Uterus (tissue), 4 donors: Measurements from ENCODE around the gene MAML2. TPM values are rescaled to one million over a fixed set of nuclear protein-coding genes. Genes with fewer than 3 reads are reported as not detected.

Source experiments
- DNase-seq, 2 donors: peaks; one replicate each; pipeline ENCODE4 v3.0.0-alpha.2; 2019 to 2020
- H3K27ac ChIP-seq, 2 donors: fragments of 200-600 bp; sonication (generic); 1 replicate in 1 of 2; 2 replicates in 1 of 2; pipeline ENCODE4 v1.5.1; 2016 to 2018
- H3K27me3 ChIP-seq, 2 donors: fragments of 200-600 bp; sonication (generic); one replicate each; pipeline ENCODE4 v1.5.1; 2018 to 2019; ENCODE audit warnings: control low read depth in 1 of 2
- H3K36me3 ChIP-seq, 2 donors: fragments of 200-600 bp; sonication (generic); one replicate each; pipeline ENCODE4 v1.5.1; 2019; ENCODE audit warnings: control low read depth in 1 of 2
- H3K4me1 ChIP-seq, 2 donors: fragments of 200-600 bp; sonication (generic); one replicate each; pipeline ENCODE4 v1.5.1; 2018 to 2019; ENCODE audit warnings: control low read depth in 1 of 2
- H3K4me3 ChIP-seq, 2 donors: fragments of 200-600 bp; sonication (generic); 1 replicate in 1 of 2; 2 replicates in 1 of 2; pipeline ENCODE4 v1.5.1; 2018 to 2019; ENCODE audit warnings: mild to moderate bottlenecking in 1 of 2
- H3K9me3 ChIP-seq, 2 donors: fragments of 200-600 bp; sonication (generic); one replicate each; pipeline ENCODE4 v1.5.1; 2019; ENCODE audit warnings: control low read depth in 1 of 2
- POLR2A ChIP-seq, 2 donors: fragments of 450-650 bp; IDR thresholded peaks; one replicate each; pipeline ENCODE4 v1.6.1; 2016; ENCODE audit warnings: antibody characterized with exemption in 2 of 2, mild to moderate bottlenecking in 1 of 2, moderate library complexity in 1 of 2
- intact Hi-C: fragments of 100-400 bp; cut with DNase I; formaldehyde crosslinking; loops from one replicate; pipeline ENCODE4 v1.15.1; 2023; ENCODE audit warnings: low total_unique reads
- total RNA-seq, 4 donors: library from RNA; depleted of rRNA in 3 of 4; stranded (reverse); fragments of >200 nt in 3 of 4; gene quantifications; one replicate each; pipeline versions ENCODE4 v1.1.0 to v1.2.4, GENCODE V29; 2014 to 2023
- TF ChIP-seq, protein P1 (sequence below), 4 experiments: fragments of 200-600 bp in 2 of 4; fragments of 450-650 bp in 2 of 4; sonication (generic) in 2 of 4; IDR thresholded peaks; one replicate each; pipeline ENCODE4 v1.5.1; 2016 to 2019; ENCODE audit warnings: antibody characterized with exemption in 4 of 4, mild to moderate bottlenecking in 2 of 4, moderate library complexity in 1 of 4
- donor health status: DM: yes; HTN: yes; CAD: no.

MAML2 gene
- total RNA-seq, 4 donors from 2014 or later: 8.2 to 35.9 (median 19.8) TPM

DNA sequence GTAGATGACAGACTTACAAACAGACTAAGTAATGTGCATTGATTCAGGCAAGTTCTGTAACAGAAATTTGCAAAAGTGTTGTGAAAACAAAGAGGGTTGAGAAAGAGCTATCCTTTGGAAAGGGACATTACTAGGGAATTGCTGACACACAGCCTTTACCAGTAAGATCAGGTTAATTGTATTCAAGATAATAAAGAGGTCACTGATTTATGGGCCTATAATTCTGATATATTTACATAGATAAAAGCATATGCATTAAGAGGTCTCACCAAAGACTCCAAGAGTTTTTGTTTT, 138.7 kb downstream of the MAML2 start:
- Histone ChIP-seq H3K9me3 (no peaks in the 10 kb centered on the region), H3K36me3 (no peaks in the 10 kb centered on the region), H3K27me3 (no peaks in the 10 kb centered on the region), H3K4me3 (no peak overlapping the region), H3K27ac (no peak overlapping the region), H3K4me1 (no peaks in the 10 kb centered on the region)
- no peak for DNase-seq
- intact Hi-C loops: no loop called here
- TF ChIP-seq, protein P1, sequence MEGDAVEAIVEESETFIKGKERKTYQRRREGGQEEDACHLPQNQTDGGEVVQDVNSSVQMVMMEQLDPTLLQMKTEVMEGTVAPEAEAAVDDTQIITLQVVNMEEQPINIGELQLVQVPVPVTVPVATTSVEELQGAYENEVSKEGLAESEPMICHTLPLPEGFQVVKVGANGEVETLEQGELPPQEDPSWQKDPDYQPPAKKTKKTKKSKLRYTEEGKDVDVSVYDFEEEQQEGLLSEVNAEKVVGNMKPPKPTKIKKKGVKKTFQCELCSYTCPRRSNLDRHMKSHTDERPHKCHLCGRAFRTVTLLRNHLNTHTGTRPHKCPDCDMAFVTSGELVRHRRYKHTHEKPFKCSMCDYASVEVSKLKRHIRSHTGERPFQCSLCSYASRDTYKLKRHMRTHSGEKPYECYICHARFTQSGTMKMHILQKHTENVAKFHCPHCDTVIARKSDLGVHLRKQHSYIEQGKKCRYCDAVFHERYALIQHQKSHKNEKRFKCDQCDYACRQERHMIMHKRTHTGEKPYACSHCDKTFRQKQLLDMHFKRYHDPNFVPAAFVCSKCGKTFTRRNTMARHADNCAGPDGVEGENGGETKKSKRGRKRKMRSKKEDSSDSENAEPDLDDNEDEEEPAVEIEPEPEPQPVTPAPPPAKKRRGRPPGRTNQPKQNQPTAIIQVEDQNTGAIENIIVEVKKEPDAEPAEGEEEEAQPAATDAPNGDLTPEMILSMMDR (IDR thresholded peaks at IDR 0.05): no peak
- TF ChIP-seq POLR2A (IDR thresholded peaks at IDR 0.05): no peak

DNA sequence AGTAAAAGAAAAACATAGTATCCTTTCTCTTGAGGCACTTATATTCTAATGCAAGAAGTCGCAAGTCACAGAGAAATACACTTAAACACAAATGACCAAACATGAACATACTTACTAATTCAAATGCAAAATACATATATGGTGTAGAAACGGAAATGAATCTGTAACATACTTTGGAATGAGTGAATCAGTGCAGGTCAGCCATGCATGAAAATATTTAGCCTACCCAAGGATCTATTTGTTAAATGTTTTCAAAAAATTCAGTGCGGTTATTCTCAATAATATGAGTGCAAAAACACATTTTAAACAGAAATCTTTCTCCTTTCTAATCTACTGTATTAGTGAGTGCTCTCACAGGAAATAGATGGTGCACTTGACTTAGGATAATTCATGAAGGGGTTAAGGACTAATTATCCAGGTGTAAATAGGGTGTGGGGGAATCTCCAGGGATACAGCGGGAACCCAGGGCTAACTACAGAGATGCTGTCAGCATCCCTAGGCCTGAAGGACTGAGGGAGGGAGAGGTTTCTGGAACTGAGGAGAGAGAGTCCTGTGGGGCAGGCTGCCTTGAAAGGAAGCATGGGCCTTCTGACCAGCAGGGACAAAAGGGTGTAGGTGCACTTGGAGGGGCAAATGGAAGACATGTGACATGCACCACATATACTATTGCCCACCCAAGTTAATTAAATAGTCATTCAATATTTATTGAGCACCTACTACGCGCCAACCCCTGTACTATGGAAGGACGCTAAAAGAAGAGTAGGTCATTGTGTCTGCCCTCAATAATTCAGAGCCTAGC, 139.2 kb downstream of the MAML2 start:
- Histone ChIP-seq H3K4me3 (no peak overlapping the region), H3K4me1 (no peaks in the 10 kb centered on the region), H3K27me3 (no peaks in the 10 kb centered on the region), H3K36me3 (no peaks in the 10 kb centered on the region), H3K27ac (no peak overlapping the region), H3K9me3 (no peaks in the 10 kb centered on the region)
- no peak for TF ChIP-seq POLR2A (IDR thresholded peaks at IDR 0.05)
- TF ChIP-seq, protein P1 (IDR thresholded peaks at IDR 0.05): no peak
- intact Hi-C loops: no loop called here
- DNase-seq: no peak

DNA sequence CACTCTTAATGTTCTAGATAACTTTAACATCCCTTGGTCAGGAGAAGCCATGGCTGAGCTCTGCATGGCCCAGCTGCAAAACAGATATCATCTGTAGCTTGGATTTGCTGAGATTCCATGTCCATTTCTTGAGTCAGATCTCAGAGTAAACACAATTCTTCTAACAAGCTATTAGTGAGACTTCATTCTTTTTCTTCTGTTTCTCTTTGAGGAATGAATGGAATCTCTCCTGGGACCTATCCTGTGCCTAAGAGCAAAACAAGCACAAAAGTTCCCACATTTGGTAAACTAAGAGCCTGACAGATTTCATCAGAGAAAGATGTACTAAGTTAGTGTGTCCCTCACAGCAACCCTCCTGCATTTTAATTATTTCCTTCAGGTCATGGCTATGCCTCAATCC, 142.8 kb downstream of the MAML2 start:
- no peaks in the 10 kb centered on the region for H3K36me3 ChIP-seq
- H3K4me3 ChIP-seq: no peak overlapping the region
- no peak for DNase-seq
- H3K9me3 ChIP-seq: no peaks in the 10 kb centered on the region
- intact Hi-C loops: no loop called here
- H3K27me3 ChIP-seq: no peaks in the 10 kb centered on the region
- no peak for TF ChIP-seq POLR2A (IDR thresholded peaks at IDR 0.05)
- TF ChIP-seq, protein P1 (IDR thresholded peaks at IDR 0.05): no peak
- H3K4me1 ChIP-seq: no peaks in the 10 kb centered on the region
- H3K27ac ChIP-seq: peak overlapping the region; percentile 46 to 82

DNA sequence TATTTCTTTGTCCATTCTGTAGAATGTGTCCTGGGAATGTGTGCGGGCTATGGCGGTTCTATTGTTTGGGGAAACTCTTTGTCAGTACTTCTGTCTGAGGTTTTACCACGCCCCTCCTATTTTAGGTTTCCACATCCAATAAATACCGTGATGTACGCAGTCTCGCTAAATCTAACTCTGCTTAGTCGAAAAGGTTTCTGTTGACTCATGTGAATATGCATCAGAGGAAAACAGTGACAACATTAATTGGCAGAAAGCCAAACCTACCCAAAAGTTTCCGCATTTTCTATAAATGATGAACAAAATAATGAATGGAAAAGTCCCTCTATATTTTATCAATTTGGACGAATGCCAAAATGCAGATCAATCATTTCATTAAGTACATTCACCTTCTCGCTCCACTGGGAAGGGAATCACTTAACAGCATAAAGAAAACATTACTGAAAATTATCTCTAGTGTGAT, 143.4 kb downstream of the MAML2 start:
- intact Hi-C loops: no loop called here
- TF ChIP-seq, protein P1 (IDR thresholded peaks at IDR 0.05): no peak
- no peak for TF ChIP-seq POLR2A (IDR thresholded peaks at IDR 0.05)

DNA sequence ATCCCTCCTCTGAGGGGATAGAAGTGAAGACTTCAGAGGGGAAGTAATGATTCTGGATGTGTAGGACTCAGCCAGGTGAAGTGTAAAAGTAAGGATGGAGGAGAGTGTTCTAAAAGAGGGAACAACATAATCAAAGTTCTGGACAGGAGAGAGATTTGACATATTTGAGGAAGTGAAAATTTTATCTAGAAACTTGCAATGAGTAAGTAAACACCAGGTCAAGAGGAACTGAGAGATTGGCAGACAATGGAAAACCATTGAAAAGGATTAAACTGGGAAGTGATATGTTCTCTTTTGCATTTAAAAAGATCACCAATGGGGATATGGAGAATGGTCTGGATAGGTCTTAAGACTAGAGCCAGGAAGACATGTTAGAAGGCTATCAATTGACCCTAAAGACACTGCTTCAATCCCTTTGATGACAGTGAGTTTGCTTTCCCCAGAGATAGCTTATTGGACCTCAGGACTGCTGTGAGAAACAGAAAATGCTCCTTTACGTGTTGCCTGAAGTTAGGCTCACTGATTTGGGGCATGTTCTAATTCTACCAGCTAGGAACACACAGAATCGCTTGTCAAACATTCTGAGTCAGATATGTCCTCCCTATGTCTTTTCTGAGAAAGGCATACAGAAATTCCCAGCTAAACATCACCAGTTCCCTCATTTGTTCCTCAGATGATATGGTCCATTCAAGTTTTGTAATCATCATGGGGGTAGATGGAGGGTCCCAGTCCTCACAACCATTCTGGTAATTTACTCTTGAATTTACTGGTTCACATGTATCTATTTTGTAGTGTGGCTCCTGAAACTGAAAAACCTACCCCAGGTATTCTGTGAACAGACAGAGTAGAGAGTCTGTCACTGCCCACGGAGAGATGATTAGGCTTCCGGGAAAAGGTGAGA, 144.9 kb downstream of the MAML2 start:
- DNase-seq: no peak
- TF ChIP-seq POLR2A (IDR thresholded peaks at IDR 0.05): no peak
- TF ChIP-seq, protein P1 (IDR thresholded peaks at IDR 0.05): no peak
- intact Hi-C loops: no loop called here
- H3K4me1 ChIP-seq: no peaks in the 10 kb centered on the region
- no peaks in the 10 kb centered on the region for H3K9me3 ChIP-seq
- H3K36me3 ChIP-seq: no peaks in the 10 kb centered on the region
- H3K27me3 ChIP-seq: no peaks in the 10 kb centered on the region
- peak overlapping the region; percentile 3 to 82 for H3K27ac ChIP-seq
- H3K4me3 ChIP-seq: no peak overlapping the region

More for the DNA sequence above, 143.4 kb downstream of the MAML2 start:
- H3K9me3 ChIP-seq: no peaks in the 10 kb centered on the region
- H3K36me3 ChIP-seq: no peaks in the 10 kb centered on the region
- H3K27ac ChIP-seq: peak overlapping the region; percentile 46 to 82
- no peaks in the 10 kb centered on the region for H3K4me1 ChIP-seq
- no peaks in the 10 kb centered on the region for H3K27me3 ChIP-seq
- no peak overlapping the region for H3K4me3 ChIP-seq
- DNase-seq: no peak
